Suprapubic skin (tissue), 4 donors: ENCODE data around the gene HLA-F. TPM values are rescaled to one million over a fixed set of nuclear protein-coding genes. Genes with fewer than 3 reads are reported as not detected.

Source experiments
- DNase-seq, 2 donors: peaks; one replicate each; pipeline ENCODE4 v3.0.0-alpha.2; 2019; ENCODE audit warnings: low spot score in 2 of 2
- H3K27ac ChIP-seq: fragments of 200-600 bp; sonication (generic); one replicate; pipeline ENCODE4 v1.5.1; 2019
- H3K27me3 ChIP-seq: fragments of 200-600 bp; sonication (generic); one replicate; pipeline ENCODE4 v1.5.1; 2019
- H3K36me3 ChIP-seq: fragments of 200-600 bp; sonication (generic); one replicate; pipeline ENCODE4 v1.5.1; 2019
- H3K4me1 ChIP-seq: fragments of 200-600 bp; sonication (generic); one replicate; pipeline ENCODE4 v1.5.1; 2019
- H3K4me3 ChIP-seq: fragments of 200-600 bp; sonication (generic); one replicate; pipeline ENCODE4 v1.5.1; 2019; ENCODE audit warnings: mild to moderate bottlenecking
- H3K9me3 ChIP-seq: fragments of 200-600 bp; sonication (generic); one replicate; pipeline ENCODE4 v1.5.1; 2019
- CTCF ChIP-seq, 2 donors: fragments of 200-600 bp in 1 of 2; fragments of 450-650 bp in 1 of 2; sonication (generic) in 1 of 2; IDR thresholded peaks; one replicate each; pipeline ENCODE4 v1.5.1; 2016 to 2019; ENCODE audit warnings: antibody characterized with exemption in 2 of 2, mild to moderate bottlenecking in 1 of 2, moderate library complexity in 1 of 2
- EP300 ChIP-seq: sonication (generic); formaldehyde crosslinking; IDR thresholded peaks from one replicate; pipeline ENCODE4 v1.6.1; 2017; ENCODE audit warnings: antibody characterized with exemption
- POLR2A ChIP-seq, 2 donors: fragments of 450-650 bp; IDR thresholded peaks; one replicate each; pipeline ENCODE4 v1.6.1; 2017; ENCODE audit warnings: antibody characterized with exemption in 2 of 2, mild to moderate bottlenecking in 2 of 2, moderate library complexity in 2 of 2
- POLR2AphosphoS5 ChIP-seq, 3 donors: sonication (generic); formaldehyde crosslinking; IDR thresholded peaks; one replicate each; pipeline ENCODE4 v1.6.1; 2017; ENCODE audit warnings: antibody characterized with exemption in 3 of 3
- WGBS: methylation state at CpG from one replicate; pipeline ENCODE4 v1.1.5; 2018; 5-methylcytosine and 5-hydroxymethylcytosine counted together
- total RNA-seq, 4 donors: library from RNA; depleted of rRNA; stranded (reverse); fragments of >200 nt; gene quantifications; one replicate each; pipeline ENCODE4 v1.1.0, GENCODE V29; 2016

The HLA-F gene
- total RNA-seq, 4 donors from 2014 or later: 25.6 to 162 (median 62.2) TPM

GRCh38 chr6:29736563-29736962, 13.3 kb downstream of the HLA-F start:
- H3K27me3 ChIP-seq: no peaks in the 10 kb centered on the region
- TF ChIP-seq POLR2AphosphoS5 (IDR thresholded peaks at IDR 0.05): no peak
- TF ChIP-seq EP300: no peak
- TF ChIP-seq CTCF (IDR thresholded peaks at IDR 0.05): no peak
- no peak for TF ChIP-seq POLR2A (IDR thresholded peaks at IDR 0.05)
- 49% methylated on average over 2 of the region's 2 CpGs for WGBS
- H3K4me1 ChIP-seq: no peaks in the 10 kb centered on the region
- no peak overlapping the region for H3K4me3 ChIP-seq
- DNase-seq: no peak
- no peaks in the 10 kb centered on the region for H3K36me3 ChIP-seq
- no peaks in the 10 kb centered on the region for H3K9me3 ChIP-seq
- H3K27ac ChIP-seq: no peak overlapping the region

- DNase-seq: no peak
Measured at GRCh38 chr6:29737707-29738630, 14.7 kb downstream of the HLA-F start.

GRCh38 chr6:29739136-29739881, 16.1 kb downstream of the HLA-F start:
- H3K4me1 ChIP-seq: no peaks in the 10 kb centered on the region
- H3K36me3 ChIP-seq: no peaks in the 10 kb centered on the region
- no peak overlapping the region for H3K27ac ChIP-seq
- H3K27me3 ChIP-seq: no peaks in the 10 kb centered on the region
- H3K9me3 ChIP-seq: no peaks in the 10 kb centered on the region
- DNase-seq: no peak
- TF ChIP-seq POLR2A (IDR thresholded peaks at IDR 0.05) (no peak), CTCF (IDR thresholded peaks at IDR 0.05) (no peak), EP300 (no peak), POLR2AphosphoS5 (IDR thresholded peaks at IDR 0.05) (no peak)
- H3K4me3 ChIP-seq: no peak overlapping the region
- WGBS: 48% methylated on average over 4 of the region's 4 CpGs

More at GRCh38 chr6:29737707-29738630, 14.7 kb downstream of the HLA-F start:
- Histone ChIP-seq H3K4me3 (no peak overlapping the region), H3K27me3 (no peaks in the 10 kb centered on the region), H3K36me3 (no peaks in the 10 kb centered on the region), H3K27ac (no peak overlapping the region), H3K9me3 (no peaks in the 10 kb centered on the region), H3K4me1 (no peaks in the 10 kb centered on the region)
- 50% methylated on average over 9 of the region's 9 CpGs for WGBS
- TF ChIP-seq EP300: no peak
- peak; percentile 52 to 62 for TF ChIP-seq CTCF (IDR thresholded peaks at IDR 0.05)

GRCh38 chr6:29739882-29740261, 16.6 kb downstream of the HLA-F start:
- no peak for DNase-seq
- no peaks in the 10 kb centered on the region for H3K27me3 ChIP-seq
- 94% methylated on average over 1 of the region's 1 CpG for WGBS
- H3K4me1 ChIP-seq: no peaks in the 10 kb centered on the region
- H3K4me3 ChIP-seq: no peak overlapping the region
- H3K36me3 ChIP-seq: no peaks in the 10 kb centered on the region
- TF ChIP-seq POLR2AphosphoS5 (IDR thresholded peaks at IDR 0.05): no peak
- TF ChIP-seq POLR2A (IDR thresholded peaks at IDR 0.05): no peak
- TF ChIP-seq EP300: no peak
- TF ChIP-seq CTCF (IDR thresholded peaks at IDR 0.05): no peak
- no peaks in the 10 kb centered on the region for H3K9me3 ChIP-seq
- no peak overlapping the region for H3K27ac ChIP-seq

- no peak for TF ChIP-seq EP300
- no peak for TF ChIP-seq POLR2A (IDR thresholded peaks at IDR 0.05)
- no peak for TF ChIP-seq POLR2AphosphoS5 (IDR thresholded peaks at IDR 0.05)
- TF ChIP-seq CTCF (IDR thresholded peaks at IDR 0.05): no peak
- Histone ChIP-seq H3K4me3 (no peak overlapping the region), H3K36me3 (no peaks in the 10 kb centered on the region), H3K9me3 (no peaks in the 10 kb centered on the region), H3K4me1 (no peaks in the 10 kb centered on the region), H3K27ac (no peak overlapping the region), H3K27me3 (no peaks in the 10 kb centered on the region)
- 100% methylated on average over 3 of the region's 4 CpGs for WGBS
- DNase-seq: no peak
Measured at GRCh38 chr6:29741592-29741991, 18.4 kb downstream of the HLA-F start.
